Lower lobe of right lung (tissue), 2 donors: Measurements from ENCODE around the gene CREBBP. TPM values are rescaled to one million over a fixed set of nuclear protein-coding genes. Genes with fewer than 3 reads are reported as not detected.

Experiments
- ATAC-seq, 2 donors: fragments of 200-7000 bp; cut with Tn5 transposase; one replicate each; pipeline ENCODE4 v1.9.1; 2020 to 2022; ENCODE audit warnings: mild to moderate bottlenecking in 2 of 2, moderate library complexity in 2 of 2
- DNase-seq: peaks from one replicate; pipeline ENCODE4 v3.0.0-alpha.2; 2020
- H3K27ac ChIP-seq: fragments of 200-600 bp; one replicate; pipeline ENCODE4 v1.8.0; 2022
- H3K27me3 ChIP-seq: fragments of 200-600 bp; one replicate; pipeline ENCODE4 v1.8.0; 2022; ENCODE audit warnings: low read depth
- H3K36me3 ChIP-seq: fragments of 200-600 bp; one replicate; pipeline ENCODE4 v1.8.0; 2022; ENCODE audit warnings: mild to moderate bottlenecking
- H3K4me1 ChIP-seq: fragments of 200-600 bp; one replicate; pipeline ENCODE4 v1.8.0; 2022
- H3K4me3 ChIP-seq: fragments of 200-600 bp; one replicate; pipeline ENCODE4 v1.8.0; 2022; ENCODE audit warnings: mild to moderate bottlenecking
- H3K9me3 ChIP-seq: fragments of 200-600 bp; one replicate; pipeline ENCODE4 v1.8.0; 2022
- CTCF ChIP-seq: fragments of 200-600 bp; IDR thresholded peaks from one replicate; pipeline ENCODE4 v1.8.0; 2022; ENCODE audit warnings: antibody characterized with exemption, mild to moderate bottlenecking
- intact Hi-C: fragments of 100-400 bp; cut with DNase I; formaldehyde crosslinking; loops from one replicate; pipeline ENCODE4 v1.11.0; 2022
- total RNA-seq: library from RNA; stranded (reverse); fragmentation: NEBNext Ultra II Directional; extraction: Animal tissue kit (Norgen Biotek cat#: 25700); gene quantifications from one replicate; pipeline ENCODE4 v1.2.1, GENCODE V29; 2021
- donor health status: DM: no; HTN: yes; CAD: no; lungs with severe emphysema.

CREBBP gene
- total RNA-seq, 1 donor from 2014 or later = 78.3 TPM

DNA sequence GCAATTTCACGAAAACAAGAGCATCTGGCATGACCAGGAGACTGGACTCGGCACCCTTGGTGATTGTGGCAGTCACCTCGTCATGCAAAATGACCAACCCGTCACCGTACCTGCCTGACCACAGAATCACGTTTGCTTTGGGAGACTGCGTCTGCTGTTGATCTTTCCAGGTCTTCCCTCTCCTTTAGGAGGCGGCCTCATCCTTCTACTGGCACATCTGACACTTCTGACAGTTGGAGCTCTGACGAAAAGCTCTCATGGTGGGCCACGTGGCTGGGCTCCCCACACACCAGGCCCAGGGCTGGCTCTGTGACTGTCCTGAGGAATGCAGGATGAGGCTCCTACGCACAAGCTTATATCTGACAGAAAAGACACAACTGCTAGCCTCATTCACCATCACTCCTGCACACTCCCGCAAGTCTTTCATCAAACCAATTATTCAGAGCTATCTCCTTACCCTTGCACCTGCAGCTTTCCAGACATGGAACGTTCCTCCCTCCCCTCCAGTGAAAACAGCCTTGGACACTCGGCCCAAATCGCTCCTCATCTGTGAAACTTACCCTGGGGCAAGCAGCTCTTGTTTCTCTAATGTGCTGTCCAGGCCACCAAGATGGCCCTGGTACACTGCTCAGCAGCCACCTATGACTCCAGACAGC, 166.8 kb downstream of the CREBBP start:
- intact Hi-C loops = no loop called here
- no peak overlapping the region for H3K27ac ChIP-seq
- no peaks in the 10 kb centered on the region for H3K36me3 ChIP-seq
- peaks cover 17% of the 10 kb centered on the region for H3K4me1 ChIP-seq
- no peaks in the 10 kb centered on the region for H3K9me3 ChIP-seq
- H3K27me3 ChIP-seq = no peaks in the 10 kb centered on the region
- ATAC-seq (no peak), DNase-seq (no peak)
- TF ChIP-seq CTCF = no peak
- no peak overlapping the region for H3K4me3 ChIP-seq

DNA sequence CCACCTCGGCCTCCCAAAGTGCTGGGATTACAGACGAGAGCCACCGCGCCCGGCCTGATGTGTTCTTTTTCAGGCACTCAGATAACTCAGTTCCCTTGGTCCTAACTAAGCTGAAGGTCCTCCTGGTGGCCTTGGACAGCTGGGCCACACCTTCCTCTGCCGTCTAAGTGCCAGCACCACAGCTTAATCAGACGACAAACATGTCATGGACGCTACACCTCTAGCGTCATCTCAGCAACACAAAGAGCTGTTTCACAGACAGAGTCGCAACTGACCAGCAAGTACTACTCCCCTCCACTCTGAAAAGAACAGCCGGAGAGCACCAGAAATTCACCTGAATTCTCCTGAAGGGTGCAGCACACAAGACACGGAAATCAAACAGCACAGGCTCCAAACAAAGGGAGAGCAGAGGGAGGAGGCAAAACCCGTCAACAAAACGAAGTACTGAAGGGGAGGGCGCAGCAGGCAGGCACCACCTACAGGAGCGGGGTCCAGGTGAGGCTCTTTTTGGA, 167.6 kb downstream of the CREBBP start:
- intact Hi-C loops = no loop called here
- no peak overlapping the region for H3K27ac ChIP-seq

GRCh38 chr16:3706253-3707012, 174.1 kb downstream of the CREBBP start:
- H3K4me1 ChIP-seq = no peaks in the 10 kb centered on the region
- H3K4me3 ChIP-seq = no peak overlapping the region
- H3K27ac ChIP-seq = no peak overlapping the region
- intact Hi-C loops = no loop called here
- DNase-seq (no peak), ATAC-seq (no peak)
- no peak for TF ChIP-seq CTCF
- no peaks in the 10 kb centered on the region for H3K9me3 ChIP-seq
- H3K36me3 ChIP-seq = peaks cover 3% of the 10 kb centered on the region
- H3K27me3 ChIP-seq = no peaks in the 10 kb centered on the region

More for the DNA sequence above, 167.6 kb downstream of the CREBBP start:
- ATAC-seq (no peak), DNase-seq (no peak)
- TF ChIP-seq CTCF = no peak
- Histone ChIP-seq H3K4me3 (no peak overlapping the region), H3K36me3 (no peaks in the 10 kb centered on the region), H3K27me3 (no peaks in the 10 kb centered on the region), H3K4me1 (peaks cover 12% of the 10 kb centered on the region), H3K9me3 (no peaks in the 10 kb centered on the region)

GRCh38 chr16:3702082-3702481, 178.4 kb downstream of the CREBBP start:
- intact Hi-C loops = no loop called here
- no peak overlapping the region for H3K4me3 ChIP-seq
- ATAC-seq = no peak
- no peak for TF ChIP-seq CTCF
- no peaks in the 10 kb centered on the region for H3K4me1 ChIP-seq
- peaks cover 3% of the 10 kb centered on the region for H3K36me3 ChIP-seq
- H3K9me3 ChIP-seq = no peaks in the 10 kb centered on the region
- H3K27me3 ChIP-seq = no peaks in the 10 kb centered on the region
- DNase-seq = no peak
- no peak overlapping the region for H3K27ac ChIP-seq

- no peak for TF ChIP-seq CTCF
- H3K9me3 ChIP-seq = no peaks in the 10 kb centered on the region
- H3K27ac ChIP-seq = no peak overlapping the region
- intact Hi-C loops = no loop called here
- H3K27me3 ChIP-seq = no peaks in the 10 kb centered on the region
- DNase-seq (no peak), ATAC-seq (no peak)
- H3K4me3 ChIP-seq = no peak overlapping the region
- no peaks in the 10 kb centered on the region for H3K4me1 ChIP-seq
- H3K36me3 ChIP-seq = peaks cover 3% of the 10 kb centered on the region
These were observed 179.0 kb downstream of the CREBBP start for GRCh38 chr16:3701531-3701930.
